Fibroblast of peridontal ligament (primary cell): Measurements from ENCODE around the gene TMEM156.
A peak's percentile ranks its signal among the peaks of the same experiment; 100 is the strongest.

Experiments
- DNase-seq: peaks from one replicate; pipeline ENCODE4 v3.0.0-alpha.2; 2010; ENCODE audit errors: extremely low read depth

Gene TMEM156

DNA sequence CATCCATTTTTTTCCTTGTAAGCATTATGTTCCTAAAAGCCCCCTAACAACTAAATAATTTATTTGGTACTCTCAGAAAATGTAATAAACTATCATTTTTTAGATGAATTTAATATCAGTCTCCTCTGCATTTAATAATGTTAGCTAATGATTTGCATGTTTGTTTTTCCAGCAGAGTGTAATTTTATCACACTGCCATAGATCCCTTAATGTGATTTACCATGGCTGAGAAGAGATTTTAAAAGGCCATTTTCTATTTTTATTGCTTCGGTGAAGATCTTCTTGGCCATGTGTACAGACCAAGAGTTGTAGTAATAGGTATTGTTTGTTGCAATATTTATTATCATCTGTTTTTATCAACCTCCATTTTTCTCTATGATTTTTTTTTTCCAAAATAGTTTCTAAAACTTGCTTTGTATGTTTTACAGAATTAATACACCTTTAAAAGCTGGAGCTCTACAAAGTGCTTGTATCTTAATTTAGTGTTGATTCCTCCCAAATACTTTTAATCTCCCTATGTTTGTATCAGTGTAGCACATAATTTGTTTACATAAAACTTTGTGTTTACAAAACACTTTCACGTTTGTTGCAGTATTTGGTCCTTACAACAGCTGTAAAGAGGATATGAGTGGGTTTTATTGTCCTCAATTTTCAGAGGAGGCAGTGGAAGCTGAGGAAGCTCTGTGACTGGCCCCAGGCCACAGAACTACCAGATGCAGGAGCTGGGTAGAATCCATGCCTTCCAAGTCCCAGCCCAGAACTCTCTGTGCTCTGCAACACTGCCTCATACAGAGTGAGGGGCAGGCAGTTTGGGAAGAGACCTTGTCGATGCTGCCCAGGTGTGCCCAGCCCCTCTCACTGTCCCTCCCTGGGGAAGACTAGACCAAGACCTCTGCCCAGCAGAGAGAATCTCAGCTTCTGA is 106.5 kb downstream of the TMEM156 start:
- DNase-seq = no peak

DNA sequence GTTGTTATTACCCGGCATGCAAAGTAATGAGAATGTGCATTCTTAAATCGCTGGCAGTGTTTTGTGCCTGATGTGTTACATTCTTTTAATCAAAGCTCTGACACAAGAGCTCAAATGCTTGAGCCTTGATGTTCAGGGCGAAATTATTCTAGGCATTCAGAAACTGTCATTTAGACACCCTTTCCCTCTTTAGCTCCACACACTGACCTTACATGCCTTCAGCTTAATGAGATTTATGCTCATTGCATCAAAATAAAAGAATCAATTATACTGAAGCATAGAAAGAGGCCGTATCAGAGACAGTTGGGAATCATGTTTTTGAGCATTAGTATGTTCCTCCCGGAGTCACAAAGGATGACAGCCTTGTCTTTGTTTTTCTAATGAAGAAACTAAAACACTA is 107.9 kb downstream of the TMEM156 start:
- DNase-seq = no peak

DNA sequence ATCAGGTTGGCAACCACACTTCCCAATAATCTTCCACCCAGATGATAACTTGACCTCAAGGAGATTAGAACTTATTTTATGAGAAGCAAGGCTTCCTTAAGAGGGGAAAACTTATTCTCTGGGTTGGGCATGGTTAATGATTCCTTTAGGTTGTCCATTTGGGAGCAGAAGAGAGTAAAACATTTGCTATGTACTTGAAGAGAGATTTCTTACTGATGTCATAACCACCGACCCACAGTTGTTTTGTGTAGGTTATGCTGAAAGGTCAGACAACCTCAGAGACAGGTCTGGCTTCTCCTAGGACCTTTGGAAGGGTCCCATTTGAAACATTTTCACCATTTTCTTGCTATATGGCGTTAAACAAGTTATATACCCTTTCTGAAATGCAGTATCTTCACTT is 108.5 kb downstream of the TMEM156 start:
- DNase-seq = no peak

DNA sequence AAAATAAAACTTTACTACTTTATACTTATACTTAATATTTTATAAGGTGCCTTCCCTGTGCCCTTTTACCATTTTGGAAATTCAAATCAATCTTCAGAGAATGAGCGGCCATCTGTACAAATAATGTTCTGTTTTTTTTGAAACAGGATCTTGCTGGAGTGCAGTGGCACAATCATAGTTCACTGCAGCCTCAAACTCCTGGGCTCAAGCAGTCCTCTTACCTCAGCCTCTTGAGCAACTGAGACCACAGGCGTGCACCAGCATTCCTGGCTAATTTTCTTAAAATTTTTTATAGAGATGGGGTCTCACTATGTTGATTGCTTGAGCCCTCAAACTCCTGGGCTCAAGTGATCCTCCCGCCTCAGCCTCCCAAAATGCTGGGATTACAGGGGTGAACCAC is 111.1 kb downstream of the TMEM156 start:
- DNase-seq = no peak

DNA sequence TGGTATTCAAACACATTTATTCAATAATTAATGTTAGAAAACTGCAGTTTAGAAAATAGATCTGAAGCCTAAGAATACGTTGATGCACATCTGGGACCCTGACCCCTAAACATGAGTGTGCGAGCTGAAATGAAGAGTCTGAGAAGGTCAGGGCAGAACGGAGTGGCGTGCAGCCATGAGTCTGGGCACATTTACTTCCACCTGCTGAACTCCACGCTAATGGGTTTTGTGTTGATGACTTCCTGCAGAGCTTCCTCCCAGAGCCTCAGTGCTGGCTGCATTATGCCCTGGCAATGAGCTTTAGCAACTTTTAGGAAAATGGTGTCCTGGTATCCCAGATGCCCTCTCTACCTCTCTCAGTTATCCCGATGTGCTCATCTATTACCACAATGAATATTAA is 111.5 kb downstream of the TMEM156 start:
- no peak for DNase-seq

DNA sequence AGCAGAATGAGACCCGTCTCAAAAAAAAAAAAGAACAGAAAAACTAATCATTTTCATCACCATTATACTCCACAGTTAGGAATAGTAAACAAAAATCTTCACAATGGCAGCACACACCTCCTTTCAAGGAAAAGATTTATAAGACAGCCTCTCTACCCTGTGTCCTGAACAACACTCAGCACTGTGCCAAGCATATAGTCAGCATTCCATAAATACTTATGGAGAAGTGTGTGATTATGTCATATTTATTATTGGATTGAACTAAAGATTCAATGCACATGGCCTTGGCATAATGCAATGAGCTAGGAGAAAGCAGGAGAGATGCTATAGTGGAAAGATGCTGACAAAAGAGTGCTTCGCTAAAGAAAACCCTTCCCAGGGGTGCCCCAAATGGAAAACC is 112.0 kb downstream of the TMEM156 start:
- peak; percentile 25 for DNase-seq

DNA sequence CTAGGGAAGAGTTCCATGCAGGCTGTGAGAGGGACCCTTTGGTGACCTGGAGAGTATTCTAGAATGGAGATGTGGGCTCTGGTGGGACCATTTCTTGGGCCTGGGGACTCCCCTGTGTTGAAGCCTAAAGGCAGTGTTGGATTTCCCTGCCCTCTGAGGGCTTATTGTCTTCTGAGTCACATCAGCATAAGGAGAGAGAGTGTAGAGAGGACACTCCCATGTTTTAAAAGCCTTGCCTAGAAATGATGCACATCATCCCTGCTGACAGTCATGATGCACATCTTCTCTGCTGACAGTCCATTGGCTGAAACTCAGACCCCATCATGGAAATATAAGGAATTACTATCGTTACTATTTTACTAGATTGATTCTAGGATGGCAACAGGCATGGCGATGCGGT is 112.7 kb downstream of the TMEM156 start:
- DNase-seq = no peak

DNA sequence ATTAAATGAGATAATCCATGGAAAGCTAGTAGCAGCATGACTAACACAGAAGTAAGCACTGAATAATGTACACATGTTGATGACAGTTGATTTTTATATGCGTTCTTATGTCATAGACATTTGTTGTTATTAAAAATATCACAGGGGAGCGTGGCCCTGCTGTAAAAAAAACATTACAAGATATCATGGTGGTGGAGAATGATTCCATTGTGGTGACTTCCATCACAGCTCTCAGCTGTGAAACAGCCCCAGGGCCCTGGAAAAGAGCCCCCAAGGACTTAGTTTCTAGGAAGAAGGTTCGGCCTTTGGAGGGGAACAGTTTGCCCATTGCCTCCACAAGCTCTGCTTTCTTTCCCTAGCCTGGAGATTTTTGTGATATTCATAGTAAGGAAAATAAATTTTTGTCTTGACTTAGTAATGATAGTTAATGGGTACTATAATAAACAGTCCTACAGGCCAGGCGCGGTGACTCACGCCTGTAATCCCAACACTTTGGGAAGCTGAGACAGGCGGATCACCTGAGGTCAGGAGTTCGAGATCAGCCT is 114.7 kb downstream of the TMEM156 start:
- no peak for DNase-seq
